HepG2 (cell line): ENCODE results near the gene SCAF4.

Experiments used
- BRD4 ChIP-seq: sonication (generic); formaldehyde crosslinking; IDR thresholded peaks from 2 replicates; pipeline ENCODE4 v1.4.0; 2020; ENCODE audit warnings: missing genetic modification reagents
- CTCF ChIP-seq: sonication (generic); formaldehyde crosslinking; IDR thresholded peaks from 2 replicates; pipeline ENCODE4 v1.5.0; 2020; ENCODE audit warnings: mild to moderate bottlenecking, missing genetic modification reagents, moderate library complexity
- EP300 ChIP-seq, 3 experiments: sonication (generic) in 1 of 3; formaldehyde crosslinking in 1 of 3; IDR thresholded peaks; 2 replicates each; pipeline versions ENCODE4 v1.5.1 to v1.6.1; 2011 to 2020; ENCODE audit warnings: low read depth in 2 of 3, low read length in 2 of 3, borderline replicate concordance in 1 of 3, improper control_type of control experiment in 1 of 3, mild to moderate bottlenecking in 1 of 3, missing genetic modification reagents in 1 of 3, moderate library complexity in 1 of 3
- GZF1 ChIP-seq: sonication (generic); formaldehyde crosslinking; IDR thresholded peaks from 2 replicates; pipeline ENCODE4 v1.5.1; 2020; ENCODE audit warnings: mild to moderate bottlenecking, missing genetic modification reagents
- JUND ChIP-seq: sonication (generic); formaldehyde crosslinking; IDR thresholded peaks from 2 replicates; pipeline ENCODE4 v1.8.0; 2022; ENCODE audit warnings: mild to moderate bottlenecking, missing genetic modification reagents
- RELA ChIP-seq: sonication (generic); formaldehyde crosslinking; IDR thresholded peaks from 2 replicates; pipeline ENCODE4 v1.4.0; 2020; ENCODE audit warnings: missing genetic modification reagents
- RFX5 ChIP-seq: IDR thresholded peaks from 2 replicates; pipeline ENCODE4 v1.6.1; 2011; ENCODE audit warnings: low read depth, low read length, improper control_type of control experiment
- TFAP4 ChIP-seq: sonication (generic); IDR thresholded peaks from 2 replicates; pipeline ENCODE4 v1.6.1; 2016; ENCODE audit warnings: low read depth, borderline replicate concordance
- ZMAT3 ChIP-seq: sonication (generic); formaldehyde crosslinking; conservative IDR thresholded peaks from 2 replicates; pipeline ENCODE4 v1.7.0; 2021; ENCODE audit warnings: missing genetic modification reagents

- TF ChIP-seq GZF1 (CRISPR knock-in tag) (no peak), EP300 (IDR thresholded peaks at IDR 0.05; ENCODE audit: low read depth in 2 of 2, low read length in 2 of 2) (no peak), EP300 (CRISPR knock-in tag; IDR thresholded peaks at IDR 0.05; ENCODE audit: borderline replicate concordance) (no peak), CTCF (CRISPR knock-in tag) (no peak), JUND (CRISPR knock-in tag) (no peak), TFAP4 (no peak), ZMAT3 (CRISPR knock-in tag) (no peak), RFX5 (no peak), BRD4 (CRISPR knock-in tag) (no peak), RELA (CRISPR knock-in tag) (no peak)
Observed at GRCh38 chr21:31756787-31757186, 24.9 kb upstream of the SCAF4 start.
